OCI-LY1 (cell line): ENCODE data around the gene JMJD4.

ENCODE experiments used
- EZH2 ChIP-seq: fragments of 200-600 bp; sonication (generic), shearing (Covaris generic); IDR thresholded peaks from 2 replicates; pipeline ENCODE4 v1.8.0; 2017; ENCODE audit warnings: borderline replicate concordance, mixed run types, mild to moderate bottlenecking, antibody characterized with exemption, low read length, moderate library complexity, mixed read lengths
- TF ChIP-seq, protein P1 (sequence below): fragments of 200-600 bp; sonication (generic), shearing (Covaris generic); IDR thresholded peaks from 2 replicates; pipeline ENCODE4 v1.5.1; 2017; ENCODE audit warnings: mild to moderate bottlenecking, antibody characterized with exemption, low read length, moderate library complexity, mixed read lengths

- TF ChIP-seq, protein P1, sequence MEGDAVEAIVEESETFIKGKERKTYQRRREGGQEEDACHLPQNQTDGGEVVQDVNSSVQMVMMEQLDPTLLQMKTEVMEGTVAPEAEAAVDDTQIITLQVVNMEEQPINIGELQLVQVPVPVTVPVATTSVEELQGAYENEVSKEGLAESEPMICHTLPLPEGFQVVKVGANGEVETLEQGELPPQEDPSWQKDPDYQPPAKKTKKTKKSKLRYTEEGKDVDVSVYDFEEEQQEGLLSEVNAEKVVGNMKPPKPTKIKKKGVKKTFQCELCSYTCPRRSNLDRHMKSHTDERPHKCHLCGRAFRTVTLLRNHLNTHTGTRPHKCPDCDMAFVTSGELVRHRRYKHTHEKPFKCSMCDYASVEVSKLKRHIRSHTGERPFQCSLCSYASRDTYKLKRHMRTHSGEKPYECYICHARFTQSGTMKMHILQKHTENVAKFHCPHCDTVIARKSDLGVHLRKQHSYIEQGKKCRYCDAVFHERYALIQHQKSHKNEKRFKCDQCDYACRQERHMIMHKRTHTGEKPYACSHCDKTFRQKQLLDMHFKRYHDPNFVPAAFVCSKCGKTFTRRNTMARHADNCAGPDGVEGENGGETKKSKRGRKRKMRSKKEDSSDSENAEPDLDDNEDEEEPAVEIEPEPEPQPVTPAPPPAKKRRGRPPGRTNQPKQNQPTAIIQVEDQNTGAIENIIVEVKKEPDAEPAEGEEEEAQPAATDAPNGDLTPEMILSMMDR = no peak
- TF ChIP-seq EZH2 = no peak
Measured at GRCh38 chr1:227768125-227768439, 33.0 kb upstream of the JMJD4 start.
